ENCODE measurements around the gene MYH10.
"Not testable (repeated sequence)": the region's sequence is repeated elsewhere in the genome, so short reads cannot be mapped to it uniquely, and the experiment has no call there.

MYH10 gene

DNA sequence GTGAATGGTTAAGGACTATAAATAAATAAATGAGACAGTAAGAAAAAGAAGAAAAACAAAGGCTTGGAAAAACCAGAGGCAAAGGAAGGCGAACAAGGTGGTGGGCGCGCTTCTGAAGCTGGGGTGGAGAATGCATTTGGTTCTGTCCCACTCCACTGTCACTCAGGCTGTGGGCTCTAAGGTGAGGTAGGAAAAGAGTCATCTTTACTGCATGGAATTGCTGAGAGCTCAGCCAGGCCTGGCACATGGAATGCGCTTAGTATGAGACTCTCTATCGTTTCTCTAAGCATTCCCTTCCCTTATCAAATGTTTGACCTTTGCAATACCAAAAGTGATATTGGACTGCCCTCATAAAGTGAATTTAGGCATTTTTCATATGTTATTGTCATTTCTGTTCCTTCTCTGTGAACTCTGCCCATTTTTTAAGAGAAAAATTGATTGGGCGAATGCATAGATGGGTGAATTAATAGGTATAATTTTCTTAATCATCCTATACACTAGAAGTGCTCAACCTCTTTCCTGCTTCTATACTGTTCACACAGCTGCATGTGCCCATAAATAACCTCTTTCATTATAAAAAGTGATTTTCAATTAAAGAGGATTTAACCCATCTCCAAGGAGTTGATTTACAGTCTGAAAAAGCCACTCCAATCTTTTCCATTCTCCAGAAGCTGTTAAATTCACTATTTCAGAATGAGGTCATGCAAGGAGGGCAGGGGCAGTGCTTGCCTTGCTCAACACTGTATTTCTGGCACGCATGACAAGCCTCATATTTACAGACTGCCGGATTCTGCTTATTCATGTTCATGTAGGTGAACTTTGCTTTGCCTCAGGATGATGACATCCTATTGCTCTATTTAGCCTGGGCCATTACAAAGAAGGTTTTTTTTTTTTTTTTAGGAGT, 87.7 kb downstream of the MYH10 start:
- no peak for DNase-seq

- DNase-seq: not testable (repeated sequence)
Observed at GRCh38 chr17:8539976-8540375, 90.5 kb downstream of the MYH10 start.

DNA sequence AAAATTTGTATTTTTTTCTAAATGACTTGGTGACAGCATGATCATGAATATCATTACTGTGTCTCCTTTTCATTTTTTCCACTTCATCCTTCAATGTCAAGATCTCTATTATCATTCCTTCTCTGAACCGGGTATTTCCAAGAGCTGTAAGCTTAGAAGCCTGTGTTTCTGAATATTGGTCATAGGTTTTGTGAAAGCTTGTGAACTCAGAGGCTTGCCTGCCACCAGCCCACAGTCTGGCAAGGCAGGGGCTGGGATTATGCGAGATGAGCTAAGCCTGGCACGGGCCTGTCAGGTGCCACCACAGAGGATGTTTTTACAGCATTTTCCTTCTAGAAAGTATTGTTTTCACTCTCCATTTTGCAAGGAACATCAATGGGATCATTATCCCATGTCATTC, 92.8 kb downstream of the MYH10 start:
- DNase-seq: no peak

GRCh38 chr17:8534498-8535188, 95.9 kb downstream of the MYH10 start:
- DNase-seq: no peak

GRCh38 chr17:8532021-8532420, 98.5 kb downstream of the MYH10 start:
- no peak for DNase-seq

DNA sequence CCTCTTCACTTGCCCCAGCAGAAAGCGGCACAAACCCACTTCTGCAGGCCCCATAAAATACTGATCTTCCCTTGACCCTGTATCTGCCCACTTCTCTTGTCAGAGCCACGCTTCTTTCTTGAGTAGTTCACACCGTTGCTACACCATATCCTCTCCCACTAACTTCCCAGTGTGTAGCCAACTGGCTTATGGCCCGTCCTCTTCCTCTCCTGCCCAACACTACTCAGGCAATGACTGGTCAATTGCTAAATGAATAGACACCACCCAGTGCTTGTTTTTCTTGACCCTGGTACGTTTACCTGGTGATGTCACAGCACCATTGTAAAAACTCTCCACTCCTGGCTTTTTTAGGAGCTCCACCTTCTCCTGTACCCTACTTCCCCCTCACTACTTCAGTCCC, 107.9 kb downstream of the MYH10 start:
- no peak for DNase-seq

- no peak for DNase-seq
Observed at GRCh38 chr17:8520981-8521380, 109.5 kb downstream of the MYH10 start.

- no peak for DNase-seq
Observed at GRCh38 chr17:8518850-8519249, 111.7 kb downstream of the MYH10 start.

DNA sequence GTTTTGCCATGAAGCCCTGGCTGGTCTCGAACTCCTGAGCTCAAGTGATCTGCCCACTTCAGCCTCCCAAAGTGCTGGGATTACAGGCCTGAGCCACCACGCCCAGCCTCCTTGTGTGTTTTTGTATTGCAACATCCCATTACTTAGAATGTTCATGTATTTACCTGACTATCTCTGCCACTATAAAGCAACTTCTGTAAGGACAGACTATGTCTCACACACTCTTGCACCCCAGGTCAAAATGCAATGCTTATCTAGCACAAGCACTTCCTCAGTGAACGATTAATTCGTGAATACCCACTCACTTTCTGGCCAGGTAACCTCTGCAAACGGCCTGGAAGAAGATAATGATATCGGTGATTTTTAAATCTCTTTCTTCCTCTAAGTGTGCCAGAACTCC, 112.2 kb downstream of the MYH10 start:
- DNase-seq: no peak

GRCh38 chr17:8514801-8515200, 115.7 kb downstream of the MYH10 start:
- no peak for DNase-seq

DNA sequence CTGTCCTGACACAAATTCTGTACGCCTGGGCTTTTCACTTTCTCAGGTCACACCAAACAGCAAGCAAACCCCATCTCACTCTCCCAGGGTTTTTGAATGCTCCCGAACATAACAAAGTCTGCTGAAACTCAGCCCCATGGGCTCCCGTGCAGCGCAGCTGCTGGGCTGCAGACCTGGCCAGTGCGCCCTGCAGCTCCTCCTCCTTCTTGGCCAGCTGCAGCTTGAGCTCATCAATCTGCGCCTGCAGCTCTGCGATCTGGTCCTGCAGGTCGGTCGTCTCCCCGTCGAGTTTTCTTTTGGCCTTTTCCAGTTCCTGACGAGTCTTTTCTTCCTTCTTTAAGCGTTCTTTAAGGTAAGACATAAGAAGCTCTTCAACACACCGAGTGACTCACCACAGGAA, 124.4 kb downstream of the MYH10 start:
- no peak for DNase-seq

- DNase-seq: no peak
Observed at GRCh38 chr17:8504460-8505207, 125.9 kb downstream of the MYH10 start.

GRCh38 chr17:8503807-8504206, 126.7 kb downstream of the MYH10 start:
- no peak for DNase-seq

DNA sequence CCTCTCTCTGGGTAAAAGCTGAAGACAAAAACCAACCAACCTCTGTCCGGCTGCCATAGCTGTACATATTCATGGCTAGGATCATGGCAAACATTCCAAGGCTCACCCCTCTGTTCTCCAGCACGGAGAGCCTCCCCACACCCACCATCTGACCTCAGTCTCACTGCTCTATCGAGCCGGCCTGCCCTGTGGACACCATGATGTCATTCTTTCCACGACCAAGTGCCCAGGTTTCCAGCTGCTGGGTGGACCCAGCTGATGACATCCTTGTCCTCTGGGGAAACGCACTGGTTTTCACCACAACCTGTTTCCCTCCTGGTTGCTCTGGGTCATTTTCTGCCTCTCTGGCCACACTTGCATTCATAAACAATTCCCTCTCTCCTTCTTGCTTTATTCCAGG, 127.2 kb downstream of the MYH10 start:
- DNase-seq: no peak

GRCh38 chr17:8502126-8502525, 128.4 kb downstream of the MYH10 start:
- DNase-seq: no peak

GRCh38 chr17:8500609-8501008, 129.9 kb downstream of the MYH10 start:
- DNase-seq: no peak

DNA sequence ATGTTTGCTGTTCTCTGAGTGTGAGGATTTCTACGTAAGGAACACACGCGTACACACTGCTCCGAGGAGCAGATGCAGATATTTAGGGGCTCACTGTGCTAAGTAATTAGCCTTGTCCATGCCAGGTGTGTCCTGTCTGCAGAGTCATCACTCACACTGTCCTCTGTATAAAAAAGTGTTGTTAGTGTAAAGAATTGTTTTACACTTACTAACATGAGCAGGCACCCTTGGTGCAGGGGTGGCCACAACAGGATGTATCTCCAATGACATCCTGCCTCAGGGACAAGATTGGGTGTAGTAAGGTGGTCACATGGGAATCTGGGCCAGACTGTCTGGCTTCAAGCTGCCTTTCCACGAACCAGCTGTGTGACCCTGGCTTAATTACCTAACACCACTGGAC, 130.9 kb downstream of the MYH10 start:
- DNase-seq: no peak

- DNase-seq: no peak
Observed at GRCh38 chr17:8499171-8499570, 131.4 kb downstream of the MYH10 start.

DNA sequence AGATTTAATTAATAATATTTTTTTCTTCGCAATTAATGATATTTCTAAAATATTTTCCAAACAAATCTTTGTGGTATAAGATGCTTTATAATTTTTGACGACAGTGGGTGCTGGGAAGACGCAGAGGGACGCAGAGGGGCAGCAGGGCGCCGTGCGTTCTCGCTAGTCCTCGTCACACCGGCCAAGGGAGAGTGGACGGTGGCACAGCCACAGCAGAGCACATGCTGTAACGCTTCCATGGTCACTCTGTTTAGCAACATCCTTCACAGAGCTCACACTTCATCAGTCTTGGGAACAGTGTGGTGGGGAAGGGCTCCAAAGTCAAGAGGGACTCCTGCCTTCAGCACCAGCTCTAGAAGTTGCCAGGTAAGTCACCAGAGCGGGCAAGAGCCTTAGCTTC, 134.4 kb downstream of the MYH10 start:
- DNase-seq: no peak

DNA sequence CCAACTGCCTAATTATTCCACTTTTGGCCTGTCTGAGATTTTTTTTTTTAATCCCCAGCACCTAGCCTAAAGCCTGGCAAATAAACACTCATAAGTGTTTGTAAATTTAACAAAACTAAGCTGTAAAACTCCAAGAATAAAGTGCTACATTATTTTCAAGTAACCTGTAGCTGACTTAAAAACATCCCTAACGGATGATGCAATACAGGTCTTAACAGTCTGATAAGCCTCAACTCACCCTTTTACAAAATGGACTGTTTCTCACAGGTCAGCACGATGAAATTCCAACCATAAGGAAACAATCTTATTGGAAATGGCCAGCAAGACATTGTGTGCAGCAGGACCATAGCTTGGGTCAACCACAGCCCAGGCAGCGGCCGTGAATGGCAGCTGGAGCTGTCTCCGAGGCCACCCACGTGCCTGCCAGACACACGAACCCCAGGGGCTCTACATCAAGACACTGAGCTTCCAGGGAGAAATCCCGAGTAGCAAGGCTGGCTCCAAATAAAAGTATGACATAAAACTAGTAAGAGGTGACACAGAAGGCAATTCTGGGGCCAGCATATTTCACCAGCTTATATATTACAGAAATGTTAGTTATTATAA, 135.9 kb downstream of the MYH10 start:
- DNase-seq: no peak

GRCh38 chr17:8494021-8494420, 136.5 kb downstream of the MYH10 start:
- DNase-seq: no peak

DNA sequence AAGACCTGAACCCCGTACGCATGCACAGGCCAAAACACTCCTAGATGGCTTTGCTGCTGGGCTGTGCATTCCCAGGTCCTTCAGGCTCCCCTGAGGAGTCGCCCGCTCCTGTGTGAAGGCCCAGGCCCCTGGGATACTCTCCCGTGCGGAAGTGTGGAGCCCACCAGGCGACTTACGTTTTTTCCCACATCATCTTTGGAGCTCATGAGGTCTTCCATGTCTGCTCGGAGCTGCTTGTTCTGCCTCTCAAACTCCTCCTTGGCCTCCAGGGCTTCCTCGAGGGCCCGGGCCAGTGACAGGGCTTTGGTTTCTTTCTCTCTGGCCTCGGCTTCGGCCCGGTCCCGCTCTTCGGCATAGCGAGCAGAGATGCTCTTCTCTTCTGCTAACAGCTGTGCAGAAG, 138.4 kb downstream of the MYH10 start:
- no peak for DNase-seq

Measured in activated CD4-positive, alpha-beta T cell treated with anti-CD3 and anti-CD28 coated beads for 4 hours (primary cell).